Osteocyte (in vitro differentiated cells): ENCODE results near the gene AFDN. TPM values are rescaled to one million over a fixed set of nuclear protein-coding genes. Genes with fewer than 3 reads are reported as not detected.

Source experiments
- DNase-seq: peaks from one replicate; pipeline ENCODE4 v3.0.0; 2021; ENCODE audit warnings: mixed read lengths; ENCODE audit not compliant: unreplicated experiment; ENCODE audit errors: extremely low spot score
- H3K27ac Mint-ChIP-seq: one replicate; pipeline ENCODE4 v1.8.0; 2021; ENCODE audit warnings: mild to moderate bottlenecking, mixed read lengths; ENCODE audit not compliant: unreplicated experiment
- H3K27me3 Mint-ChIP-seq: one replicate; pipeline ENCODE4 v1.8.0; 2021; ENCODE audit warnings: mixed read lengths; ENCODE audit not compliant: unreplicated experiment
- H3K36me3 Mint-ChIP-seq: one replicate; pipeline ENCODE4 v1.8.0; 2021; ENCODE audit warnings: mixed read lengths; ENCODE audit not compliant: unreplicated experiment
- H3K4me1 Mint-ChIP-seq: one replicate; pipeline ENCODE4 v1.8.0; 2021; ENCODE audit warnings: mixed read lengths; ENCODE audit not compliant: unreplicated experiment
- H3K4me3 Mint-ChIP-seq: one replicate; pipeline ENCODE4 v1.8.0; 2021; ENCODE audit warnings: mild to moderate bottlenecking, moderate library complexity, mixed read lengths; ENCODE audit not compliant: unreplicated experiment
- H3K9me3 Mint-ChIP-seq: one replicate; pipeline ENCODE4 v1.8.0; 2021; ENCODE audit warnings: mixed read lengths; ENCODE audit not compliant: unreplicated experiment
- CTCF ChIP-seq: fragments of 200-600 bp; sonication (generic); IDR thresholded peaks from 2 replicates; pipeline ENCODE4 v1.5.0; 2021; ENCODE audit warnings: antibody characterized with exemption, mild to moderate bottlenecking, moderate library complexity
- total RNA-seq: library from RNA; stranded (reverse); gene quantifications from 2 replicates; pipeline ENCODE4 v1.2.1, GENCODE V29; 2021

The AFDN gene
- total RNA-seq, 1 donor from 2014 or later: 67.3 TPM

- Mint-ChIP-seq H3K9me3 (no peaks in the 10 kb centered on the region), H3K27ac (peak overlapping the region; percentile 71), H3K4me3 (peak overlapping the region; percentile 86), H3K36me3 (no peaks in the 10 kb centered on the region), H3K27me3 (no peaks in the 10 kb centered on the region), H3K4me1 (peaks cover 36% of the 10 kb centered on the region)
- TF ChIP-seq CTCF: no peak
- DNase-seq: no peak
Measured at GRCh38 chr6:167825332-167826229, 1.1 kb upstream of the AFDN start.

GRCh38 chr6:167826230-167826895 is 348 bp upstream of the AFDN start:
- Mint-ChIP-seq H3K27me3 (no peaks in the 10 kb centered on the region), H3K9me3 (no peaks in the 10 kb centered on the region), H3K27ac (peak overlapping the region; percentile 71), H3K4me3 (peak overlapping the region; percentile 86), H3K4me1 (peaks cover 40% of the 10 kb centered on the region), H3K36me3 (peaks cover 2% of the 10 kb centered on the region)
- DNase-seq: peak; percentile 88
- peak; percentile 55 for TF ChIP-seq CTCF

GRCh38 chr6:167827583-167828324 is 1.0 kb downstream of the AFDN start:
- peaks cover 48% of the 10 kb centered on the region for H3K4me1 Mint-ChIP-seq
- TF ChIP-seq CTCF: no peak
- no peaks in the 10 kb centered on the region for H3K9me3 Mint-ChIP-seq
- DNase-seq: no peak
- H3K27ac Mint-ChIP-seq: peak overlapping the region; percentile 85
- H3K36me3 Mint-ChIP-seq: peaks cover 2% of the 10 kb centered on the region
- peak overlapping the region; percentile 90 for H3K4me3 Mint-ChIP-seq
- H3K27me3 Mint-ChIP-seq: no peaks in the 10 kb centered on the region

- Mint-ChIP-seq H3K4me1 (peaks cover 52% of the 10 kb centered on the region), H3K4me3 (peak overlapping the region; percentile 90), H3K9me3 (no peaks in the 10 kb centered on the region), H3K36me3 (peaks cover 2% of the 10 kb centered on the region), H3K27me3 (no peaks in the 10 kb centered on the region), H3K27ac (peak overlapping the region; percentile 85)
- no peak for DNase-seq
- no peak for TF ChIP-seq CTCF
Measured at GRCh38 chr6:167828325-167828956, 1.7 kb downstream of the AFDN start.
